Fibroblast of villous mesenchyme (primary cell): Measurements from ENCODE around the gene TNS4. TPM values are rescaled to one million over a fixed set of nuclear protein-coding genes. Genes with fewer than 3 reads are reported as not detected.

Experiments used
- DNase-seq: peaks from one replicate; pipeline ENCODE4 v3.0.0-alpha.2; 2010; ENCODE audit warnings: low read depth
- H3K4me3 ChIP-seq: 2 replicates; pipeline ENCODE4 v1.5.1; 2011; ENCODE audit warnings: low read depth, mild to moderate bottlenecking, low read length
- total RNA-seq: library from RNA; depleted of rRNA; stranded (reverse); fragments of >200 nt; gene quantifications from 2 replicates; pipeline ENCODE4 v1.2.3, GENCODE V29; 2012
- TF ChIP-seq, protein P1 (sequence below): IDR thresholded peaks from 2 replicates; pipeline ENCODE4 v1.5.1; 2012; ENCODE audit warnings: low read depth, mild to moderate bottlenecking, low read length; ENCODE audit not compliant: insufficient read depth

The TNS4 gene
- total RNA-seq, 1 donor, result not detected

DNA sequence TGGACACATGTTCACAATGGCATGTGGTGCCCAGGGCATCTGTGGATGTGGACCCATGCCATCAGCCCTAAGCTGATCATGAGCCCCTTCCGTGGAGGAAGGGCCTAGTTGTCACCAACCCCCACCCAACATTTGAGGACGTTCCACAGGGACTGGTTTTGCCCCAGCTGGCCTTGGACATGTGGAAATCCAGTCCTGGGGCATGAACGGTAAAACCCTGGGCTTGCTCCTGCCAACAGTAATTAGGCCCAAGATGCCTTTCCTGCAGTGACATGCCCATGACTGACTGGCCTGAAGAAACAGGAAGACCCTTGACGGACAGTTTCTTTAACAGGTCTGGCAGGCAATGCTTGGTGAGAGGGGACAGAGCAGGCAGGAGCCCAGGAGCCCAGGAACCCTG is 7.7 kb downstream of the TNS4 start:
- TF ChIP-seq, protein P1, sequence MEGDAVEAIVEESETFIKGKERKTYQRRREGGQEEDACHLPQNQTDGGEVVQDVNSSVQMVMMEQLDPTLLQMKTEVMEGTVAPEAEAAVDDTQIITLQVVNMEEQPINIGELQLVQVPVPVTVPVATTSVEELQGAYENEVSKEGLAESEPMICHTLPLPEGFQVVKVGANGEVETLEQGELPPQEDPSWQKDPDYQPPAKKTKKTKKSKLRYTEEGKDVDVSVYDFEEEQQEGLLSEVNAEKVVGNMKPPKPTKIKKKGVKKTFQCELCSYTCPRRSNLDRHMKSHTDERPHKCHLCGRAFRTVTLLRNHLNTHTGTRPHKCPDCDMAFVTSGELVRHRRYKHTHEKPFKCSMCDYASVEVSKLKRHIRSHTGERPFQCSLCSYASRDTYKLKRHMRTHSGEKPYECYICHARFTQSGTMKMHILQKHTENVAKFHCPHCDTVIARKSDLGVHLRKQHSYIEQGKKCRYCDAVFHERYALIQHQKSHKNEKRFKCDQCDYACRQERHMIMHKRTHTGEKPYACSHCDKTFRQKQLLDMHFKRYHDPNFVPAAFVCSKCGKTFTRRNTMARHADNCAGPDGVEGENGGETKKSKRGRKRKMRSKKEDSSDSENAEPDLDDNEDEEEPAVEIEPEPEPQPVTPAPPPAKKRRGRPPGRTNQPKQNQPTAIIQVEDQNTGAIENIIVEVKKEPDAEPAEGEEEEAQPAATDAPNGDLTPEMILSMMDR, result no peak
- DNase-seq, result no peak
- no peak overlapping the region for H3K4me3 ChIP-seq

DNA sequence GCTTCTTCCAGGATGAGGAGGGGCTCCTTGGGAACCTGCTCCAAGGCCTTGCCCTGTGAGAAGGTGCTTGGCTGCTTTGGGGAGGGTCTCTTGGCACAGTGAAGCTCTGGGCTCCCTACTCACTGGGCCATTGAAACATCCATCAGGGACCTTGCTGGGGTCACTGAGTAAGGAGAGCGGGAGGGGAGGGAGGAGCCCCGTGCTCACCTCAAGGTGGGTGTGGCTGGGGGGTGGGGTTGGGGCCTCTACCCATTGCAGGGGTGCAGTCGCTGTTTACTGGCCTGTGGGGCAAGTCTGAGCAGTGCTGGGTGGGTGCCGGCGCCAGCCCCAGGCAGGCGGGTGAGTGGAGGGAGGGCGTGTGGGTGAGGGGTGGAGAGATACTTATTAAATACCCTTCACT is 9.9 kb downstream of the TNS4 start:
- no peak for DNase-seq
- H3K4me3 ChIP-seq, result no peak overlapping the region
- TF ChIP-seq, protein P1, result no peak

DNA sequence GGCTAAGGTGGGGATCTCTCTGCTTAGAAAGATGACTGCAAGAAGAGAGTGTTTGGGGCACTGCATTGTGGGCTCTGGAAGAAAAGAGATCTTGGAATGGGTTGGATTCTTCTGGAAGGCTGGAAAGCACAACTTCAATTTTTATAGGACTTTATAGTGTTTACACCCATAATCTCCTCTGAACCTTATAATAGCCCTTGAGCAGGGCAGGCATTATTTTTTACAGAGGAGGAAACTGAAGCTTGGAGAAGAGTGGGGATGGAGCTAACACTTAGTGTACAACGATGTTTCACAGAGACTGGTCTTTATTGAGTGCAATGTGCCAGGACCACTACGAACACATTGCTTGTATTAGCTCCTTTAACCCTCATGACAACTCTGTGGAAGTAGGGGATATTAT is 10.4 kb downstream of the TNS4 start:
- H3K4me3 ChIP-seq, result no peak overlapping the region
- DNase-seq, result no peak
- TF ChIP-seq, protein P1, result no peak

DNA sequence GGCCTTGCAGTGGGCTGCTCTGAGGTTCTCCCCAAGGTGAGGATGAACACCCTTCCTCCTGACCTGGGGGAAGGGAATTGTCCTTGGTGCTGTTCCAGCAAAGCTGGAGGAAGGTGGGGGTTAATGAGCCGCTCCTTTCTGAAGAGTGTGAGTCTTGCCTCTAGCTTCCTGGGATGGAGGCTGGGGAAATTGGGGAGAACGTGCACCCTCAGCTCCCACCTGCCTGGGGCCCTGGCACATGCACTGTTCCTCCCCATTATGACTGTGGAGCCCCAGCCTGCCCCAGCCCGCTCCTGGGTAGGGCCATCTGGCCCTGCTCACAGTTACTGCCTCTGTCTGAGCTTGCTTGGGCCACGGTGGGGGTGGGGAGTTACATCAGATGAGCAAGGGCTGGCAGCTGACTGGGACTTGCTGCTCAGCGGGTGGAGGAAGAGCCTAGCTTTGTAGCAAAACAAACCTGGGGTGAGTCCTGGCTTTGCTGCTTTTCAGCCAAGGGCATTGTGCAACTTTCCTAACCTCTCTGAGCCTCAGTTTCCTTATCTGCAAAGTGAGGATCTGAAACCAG is 11.1 kb downstream of the TNS4 start:
- H3K4me3 ChIP-seq, result no peak overlapping the region
- peak; percentile 97 for DNase-seq
- TF ChIP-seq, protein P1, result no peak

DNA sequence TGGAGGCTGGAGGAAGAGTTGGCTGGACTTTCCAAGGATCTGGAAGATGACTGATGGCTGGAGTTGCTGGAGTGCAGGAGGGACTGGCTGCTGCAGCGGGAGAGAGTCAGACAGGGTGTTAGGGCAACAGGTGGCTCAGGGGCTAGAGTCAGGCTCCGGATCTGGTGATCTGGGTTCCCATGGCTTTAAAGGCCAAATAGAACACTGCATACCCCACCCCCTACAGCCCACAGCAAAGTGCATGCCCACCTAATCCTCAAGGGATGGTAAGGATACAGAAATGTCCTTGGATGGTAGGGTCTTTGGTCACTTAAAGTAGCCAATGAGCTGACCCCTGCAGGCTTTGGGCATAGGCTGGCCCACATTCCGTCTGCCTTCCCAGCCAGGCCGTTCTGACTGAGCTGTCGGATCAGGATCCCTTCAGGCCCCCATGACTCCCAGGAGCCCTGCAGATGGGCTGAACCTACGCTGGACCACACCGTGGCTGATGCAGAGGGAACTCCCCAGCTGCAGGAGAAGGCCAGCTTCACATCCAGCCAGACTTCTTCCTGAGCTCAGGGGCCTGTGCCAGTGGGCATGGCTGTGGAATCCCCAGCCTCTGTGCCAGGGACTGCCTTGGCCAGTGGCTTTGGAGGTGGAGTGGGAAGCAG is 13.9 kb downstream of the TNS4 start:
- no peak overlapping the region for H3K4me3 ChIP-seq
- TF ChIP-seq, protein P1, result no peak
- DNase-seq, result no peak

DNA sequence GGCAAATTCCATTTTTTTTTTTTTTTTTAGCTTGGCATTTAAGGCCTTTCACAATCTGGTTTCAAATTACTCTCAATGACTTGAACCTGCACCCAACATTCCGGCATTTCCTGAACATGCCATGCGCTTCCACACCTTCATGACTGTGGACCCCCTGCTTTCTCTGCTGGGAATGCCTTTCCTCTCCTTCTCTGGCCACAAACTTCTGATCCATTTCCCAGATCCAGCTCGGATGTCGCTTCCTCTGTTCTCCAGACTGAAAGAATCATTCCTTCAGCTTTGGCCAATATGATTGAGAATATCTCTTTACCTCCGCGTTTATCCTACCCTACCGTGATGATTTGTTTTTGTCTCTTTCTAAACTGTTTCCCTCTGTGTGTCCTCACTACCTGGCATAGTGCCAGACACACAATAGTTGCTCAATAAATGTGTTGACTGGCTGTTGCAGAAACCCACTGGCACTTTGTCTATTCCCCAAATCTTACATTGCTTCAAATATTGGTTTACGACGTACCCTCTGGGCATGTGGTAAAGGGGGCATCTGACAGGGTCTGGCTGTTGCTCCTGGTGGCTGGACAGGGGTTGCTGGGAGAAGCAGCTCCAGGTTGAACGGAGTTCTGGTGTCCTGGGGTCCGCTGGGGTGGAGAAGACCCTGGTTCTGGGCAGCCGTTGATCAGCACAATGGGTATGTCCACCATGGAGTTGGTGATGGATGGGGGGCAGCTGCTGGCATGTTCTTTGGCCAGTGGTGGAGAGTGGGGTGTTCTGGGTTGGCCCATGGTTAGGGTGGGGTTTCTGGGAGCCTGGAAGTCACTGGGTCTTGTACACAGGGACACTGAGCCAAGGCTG is 14.7 kb downstream of the TNS4 start:
- H3K4me3 ChIP-seq, result peak overlapping the region; percentile 3
- peak; percentile 73 for DNase-seq
- TF ChIP-seq, protein P1, result no peak
